ENCODE data around the gene CEP135.
A peak's percentile ranks its signal among the peaks of the same experiment; 100 is the strongest.
"Not testable (repeated sequence)": the region's sequence is repeated elsewhere in the genome, so short reads cannot be mapped to it uniquely, and the experiment has no call there.

Gene CEP135

GRCh38 chr4:55948726-55949481 lies at the start of gene CEP135:
Gene CEP135, plus strand, starts transcription at chr4:55948945. Its CDS starts 3,186 bp downstream, at chr4:55952131.
- DNase-seq, result peak; percentile 87 to 89

- no peak for DNase-seq
Measured at GRCh38 chr4:55902677-55903076, 46.1 kb upstream of the CEP135 start.

DNA sequence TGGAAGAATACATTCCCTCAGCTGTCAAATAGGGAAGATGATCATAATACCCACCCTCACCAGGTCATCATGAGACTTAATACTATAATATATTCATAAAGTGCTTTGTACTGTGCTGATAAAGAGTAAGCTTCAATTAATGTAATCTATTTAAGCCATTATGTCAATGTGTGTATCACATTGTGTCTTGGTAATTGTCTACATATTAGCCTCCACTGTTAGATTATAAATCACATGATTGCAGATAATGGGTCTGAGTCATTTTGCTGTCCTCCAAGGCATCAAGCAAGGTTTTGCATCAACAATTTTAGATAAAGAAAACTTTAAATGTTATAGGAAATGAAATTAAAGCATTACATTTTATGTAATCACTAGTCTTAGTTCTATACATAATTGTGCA lies 45.2 kb upstream of the CEP135 start:
- no peak for DNase-seq

GRCh38 chr4:55904576-55904975 lies 44.2 kb upstream of the CEP135 start:
- no peak for DNase-seq

GRCh38 chr4:55906323-55906722 lies 42.4 kb upstream of the CEP135 start:
- DNase-seq, result no peak

DNA sequence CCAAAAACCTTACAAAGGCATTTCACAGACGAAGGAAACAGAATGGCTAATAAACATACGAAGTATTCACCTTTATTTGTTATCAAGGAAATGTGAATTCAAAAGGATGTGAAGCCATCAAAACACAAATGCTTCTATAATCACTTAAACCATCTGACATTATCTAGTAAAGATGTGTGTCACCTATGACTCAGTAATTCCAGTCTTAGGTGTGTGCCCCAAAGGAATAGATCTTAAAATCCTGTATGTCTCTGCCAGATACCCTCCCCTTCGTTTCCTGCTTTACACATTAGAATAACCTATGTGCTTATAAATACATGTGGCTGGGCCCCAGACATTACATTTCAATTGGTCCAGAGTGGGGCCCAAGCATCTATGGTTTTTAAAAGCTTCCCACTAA lies 41.8 kb upstream of the CEP135 start:
- peak; percentile 5 to 11 for DNase-seq

GRCh38 chr4:55907469-55907868 lies 41.3 kb upstream of the CEP135 start:
- no peak for DNase-seq

- DNase-seq, result no peak
Measured at GRCh38 chr4:55910140-55910539, 38.6 kb upstream of the CEP135 start.

DNA sequence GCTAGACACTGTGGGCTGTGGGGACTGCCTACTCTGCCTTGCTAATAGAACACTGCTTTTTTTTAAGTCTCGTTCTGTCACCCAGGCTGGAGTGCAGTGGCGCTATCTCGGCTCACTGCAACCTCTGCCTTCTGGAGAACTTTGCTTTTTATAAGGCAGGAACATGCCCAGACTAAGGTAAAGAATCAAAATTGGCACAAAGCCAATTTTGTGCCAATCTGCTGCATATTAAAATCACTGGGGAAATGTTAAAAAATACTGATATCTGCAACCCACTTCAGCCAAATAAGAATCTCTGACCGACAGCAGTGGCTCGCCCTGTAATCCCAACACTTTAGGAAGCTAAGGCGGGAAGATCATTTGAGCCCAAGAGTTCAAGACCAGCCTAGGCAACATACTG lies 36.5 kb upstream of the CEP135 start:
- DNase-seq, result no peak

DNA sequence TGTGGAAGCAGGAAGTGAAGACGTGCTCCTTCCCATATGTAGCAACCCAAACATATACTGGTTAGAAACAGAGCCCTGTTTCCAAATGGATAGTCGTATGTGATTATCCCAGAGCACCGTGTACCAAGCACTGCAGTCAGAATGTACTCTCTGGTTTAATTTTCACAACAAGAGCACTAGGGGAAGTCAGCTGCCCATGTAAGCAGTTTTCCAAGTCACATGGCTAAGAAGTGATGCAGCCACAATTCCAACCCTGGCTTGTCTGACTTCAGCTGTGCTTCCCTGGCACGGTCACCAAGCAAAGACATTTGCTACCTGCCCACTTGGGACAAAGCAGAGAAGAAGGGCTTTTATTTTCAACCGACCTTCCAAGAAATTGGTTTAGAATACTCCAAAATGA lies 28.2 kb upstream of the CEP135 start:
- no peak for DNase-seq

GRCh38 chr4:55921093-55921492 lies 27.7 kb upstream of the CEP135 start:
- no peak for DNase-seq

GRCh38 chr4:55925241-55925640 lies 23.5 kb upstream of the CEP135 start:
- DNase-seq, result no peak

- no peak for DNase-seq
Measured at GRCh38 chr4:55926610-55927009, 22.1 kb upstream of the CEP135 start.

GRCh38 chr4:55927803-55928437 lies 20.8 kb upstream of the CEP135 start:
- DNase-seq, result no peak

- DNase-seq, result no peak
Measured at GRCh38 chr4:55928846-55929245, 19.9 kb upstream of the CEP135 start.

- no peak for DNase-seq
Measured at GRCh38 chr4:55931043-55931442, 17.7 kb upstream of the CEP135 start.

- DNase-seq, result no peak
Measured at GRCh38 chr4:55931833-55932232, 16.9 kb upstream of the CEP135 start.

- DNase-seq, result no peak
Measured at GRCh38 chr4:55932511-55932910, 16.2 kb upstream of the CEP135 start.

DNA sequence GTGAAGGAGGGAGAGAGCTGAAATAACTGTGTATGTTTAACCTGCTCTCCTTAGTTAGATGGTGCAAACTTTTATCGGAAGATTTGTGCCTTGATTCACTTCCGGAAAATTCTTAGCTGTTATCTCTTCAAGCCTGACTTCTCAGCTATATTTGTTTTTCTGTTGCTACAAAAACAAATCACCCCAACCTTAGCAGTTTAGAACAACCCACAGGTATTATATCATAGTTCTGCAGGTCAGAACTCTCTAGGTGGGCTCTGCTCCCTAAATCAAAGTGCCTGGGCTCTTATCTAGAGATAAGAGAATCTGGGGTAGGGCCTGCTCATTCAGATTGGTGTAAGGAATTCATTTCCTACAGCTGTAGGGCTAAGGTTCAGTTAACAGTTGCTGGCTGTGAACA lies 15.1 kb upstream of the CEP135 start:
- no peak for DNase-seq

DNA sequence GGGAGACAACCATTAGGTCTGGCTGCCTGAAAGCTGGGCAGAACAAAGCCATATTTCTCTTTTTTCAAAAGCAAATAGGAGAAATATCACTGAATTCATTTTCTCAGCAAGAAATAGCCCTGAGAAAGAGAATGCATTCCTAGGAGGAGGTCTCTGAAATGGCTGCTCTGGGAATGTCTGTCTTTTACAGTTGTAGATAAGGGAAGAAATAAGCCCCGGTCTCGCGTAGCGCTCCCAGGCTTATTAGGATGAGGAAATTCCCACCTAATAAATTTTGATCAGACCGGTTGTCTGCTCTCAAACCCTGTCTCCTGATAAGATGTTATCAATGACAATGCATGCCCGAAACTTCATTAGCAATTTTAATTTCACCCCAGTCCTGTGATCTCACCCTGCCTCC lies 12.8 kb upstream of the CEP135 start:
- DNase-seq, result not testable (repeated sequence)

GRCh38 chr4:55938481-55938880 lies 10.3 kb upstream of the CEP135 start:
- DNase-seq, result no peak

GRCh38 chr4:55939421-55939820 lies 9.3 kb upstream of the CEP135 start:
- no peak for DNase-seq

DNA sequence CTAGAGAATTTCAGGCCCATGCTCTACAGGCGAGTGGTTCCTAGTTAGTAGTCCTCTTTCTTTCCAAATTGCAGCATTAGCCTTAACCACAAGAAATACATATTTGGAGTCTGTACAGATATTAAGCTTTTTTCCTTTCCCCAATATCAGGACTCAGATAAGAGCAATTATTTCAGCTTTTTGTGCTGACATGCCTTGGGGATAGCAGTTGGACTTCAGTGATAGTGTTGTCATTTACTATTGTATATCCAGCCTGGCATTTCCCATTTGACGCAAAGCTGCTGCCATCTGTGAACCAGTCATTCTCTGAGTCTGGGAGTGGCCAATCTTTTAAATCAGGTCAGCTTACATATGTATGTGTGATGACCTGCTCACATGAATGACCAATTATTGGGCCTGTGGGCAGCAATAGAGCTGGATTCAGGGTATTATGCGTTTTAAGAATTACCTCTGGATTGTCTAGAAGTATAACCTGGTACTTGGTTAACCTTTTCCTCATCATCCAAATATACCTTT lies 6.8 kb upstream of the CEP135 start:
- no peak for DNase-seq

GRCh38 chr4:55947254-55947882 lies 1.4 kb upstream of the CEP135 start:
- DNase-seq, result peak in 1 of 2 donors; percentile 6
